ES-I3 (cell line): Measurements from ENCODE around the gene TCF15.

ENCODE experiments used
- H3K36me3 ChIP-seq: 2 replicates; pipeline ENCODE4 v1.6.1; 2013; ENCODE audit warnings: mild to moderate bottlenecking, low read length, control low read depth, moderate library complexity; ENCODE audit not compliant: insufficient read depth
- H3K4me1 ChIP-seq: 2 replicates; pipeline ENCODE4 v1.6.1; 2013; ENCODE audit warnings: mild to moderate bottlenecking, control low read depth, low read length; ENCODE audit not compliant: insufficient read depth
- H3K9ac ChIP-seq: 2 replicates; pipeline ENCODE4 v1.6.1; 2013; ENCODE audit warnings: low read depth, mild to moderate bottlenecking, low read length, moderate library complexity
- H3K9me3 ChIP-seq: 2 replicates; pipeline ENCODE4 v1.6.1; 2013; ENCODE audit warnings: mild to moderate bottlenecking, low read length, moderate library complexity; ENCODE audit not compliant: control insufficient read depth, insufficient read depth

The TCF15 gene

GRCh38 chr20:634148-634925, 24.2 kb upstream of the TCF15 start:
- H3K36me3 ChIP-seq, result no peaks in the 10 kb centered on the region
- H3K9ac ChIP-seq, result no peak overlapping the region
- H3K4me1 ChIP-seq, result peaks cover 11% of the 10 kb centered on the region
- no peaks in the 10 kb centered on the region for H3K9me3 ChIP-seq

GRCh38 chr20:631101-631500, 21.0 kb upstream of the TCF15 start:
- no peak overlapping the region for H3K9ac ChIP-seq
- H3K4me1 ChIP-seq, result peaks cover 11% of the 10 kb centered on the region
- no peaks in the 10 kb centered on the region for H3K36me3 ChIP-seq
- no peaks in the 10 kb centered on the region for H3K9me3 ChIP-seq

- Histone ChIP-seq H3K9ac (no peak overlapping the region), H3K4me1 (peaks cover 10% of the 10 kb centered on the region), H3K9me3 (no peaks in the 10 kb centered on the region), H3K36me3 (no peaks in the 10 kb centered on the region)
Measured at GRCh38 chr20:626579-626978, 16.5 kb upstream of the TCF15 start.

- no peak overlapping the region for H3K9ac ChIP-seq
- H3K4me1 ChIP-seq, result peaks cover 20% of the 10 kb centered on the region
- no peaks in the 10 kb centered on the region for H3K9me3 ChIP-seq
- H3K36me3 ChIP-seq, result no peaks in the 10 kb centered on the region
Measured at GRCh38 chr20:625360-625932, 15.3 kb upstream of the TCF15 start.

- Histone ChIP-seq H3K36me3 (no peaks in the 10 kb centered on the region), H3K4me1 (peaks cover 20% of the 10 kb centered on the region), H3K9ac (no peak overlapping the region), H3K9me3 (no peaks in the 10 kb centered on the region)
Measured at GRCh38 chr20:623704-624103, 13.6 kb upstream of the TCF15 start.

GRCh38 chr20:623021-623420, 12.9 kb upstream of the TCF15 start:
- peaks cover 20% of the 10 kb centered on the region for H3K4me1 ChIP-seq
- no peaks in the 10 kb centered on the region for H3K36me3 ChIP-seq
- peaks cover 2% of the 10 kb centered on the region; the same call in 1 of the 2 replicates for H3K9me3 ChIP-seq
- no peak overlapping the region for H3K9ac ChIP-seq

GRCh38 chr20:622161-622560, 12.1 kb upstream of the TCF15 start:
- peaks cover 20% of the 10 kb centered on the region for H3K4me1 ChIP-seq
- no peaks in the 10 kb centered on the region for H3K36me3 ChIP-seq
- peaks cover 6% of the 10 kb centered on the region; the same call in 1 of the 2 replicates for H3K9me3 ChIP-seq
- no peak overlapping the region for H3K9ac ChIP-seq

- Histone ChIP-seq H3K9me3 (peaks cover 6% of the 10 kb centered on the region; the same call in 1 of the 2 replicates), H3K36me3 (no peaks in the 10 kb centered on the region), H3K4me1 (peaks cover 20% of the 10 kb centered on the region), H3K9ac (no peak overlapping the region)
Measured at GRCh38 chr20:621125-621756, 11.1 kb upstream of the TCF15 start.

- Histone ChIP-seq H3K4me1 (peaks cover 20% of the 10 kb centered on the region), H3K9me3 (peaks cover 6% of the 10 kb centered on the region; the same call in 1 of the 2 replicates), H3K9ac (no peak overlapping the region)
Measured at GRCh38 chr20:620246-620645, 10.1 kb upstream of the TCF15 start.

GRCh38 chr20:618980-619379, 8.9 kb upstream of the TCF15 start:
- H3K9ac ChIP-seq, result no peak overlapping the region
- H3K36me3 ChIP-seq, result no peaks in the 10 kb centered on the region
- peaks cover 20% of the 10 kb centered on the region for H3K4me1 ChIP-seq
- peaks cover 6% of the 10 kb centered on the region; the same call in 1 of the 2 replicates for H3K9me3 ChIP-seq

More at GRCh38 chr20:620246-620645, 10.1 kb upstream of the TCF15 start:
- H3K36me3 ChIP-seq, result no peaks in the 10 kb centered on the region

GRCh38 chr20:617934-618690, 8.0 kb upstream of the TCF15 start:
- peaks cover 6% of the 10 kb centered on the region; the same call in 1 of the 2 replicates for H3K9me3 ChIP-seq
- no peak overlapping the region for H3K9ac ChIP-seq
- H3K4me1 ChIP-seq, result peaks cover 17% of the 10 kb centered on the region
- H3K36me3 ChIP-seq, result no peaks in the 10 kb centered on the region

- Histone ChIP-seq H3K9ac (no peak overlapping the region), H3K4me1 (peaks cover 12% of the 10 kb centered on the region), H3K9me3 (peaks cover 6% of the 10 kb centered on the region; the same call in 1 of the 2 replicates), H3K36me3 (no peaks in the 10 kb centered on the region)
Measured at GRCh38 chr20:615514-615913, 5.4 kb upstream of the TCF15 start.

- no peaks in the 10 kb centered on the region for H3K9me3 ChIP-seq
- peak overlapping the region; percentile 36; the same call in 1 of the 2 replicates for H3K9ac ChIP-seq
- H3K36me3 ChIP-seq, result no peaks in the 10 kb centered on the region
- H3K4me1 ChIP-seq, result peaks cover 16% of the 10 kb centered on the region
Measured at GRCh38 chr20:611843-612185, 1.7 kb upstream of the TCF15 start.
